Testis (tissue), 2 donors: Measurements from ENCODE around the gene CHST13.

Experiments
- CTCF ChIP-seq, 3 experiments: fragments of 450-650 bp in 2 of 3; fragments of 200-600 bp in 1 of 3; sonication (generic) in 1 of 3; IDR thresholded peaks; one replicate each; pipeline ENCODE4 v1.5.1; 2016 to 2019; ENCODE audit warnings: antibody characterized with exemption in 3 of 3, mild to moderate bottlenecking in 2 of 3, moderate library complexity in 1 of 3
- POLR2A ChIP-seq: fragments of 450-650 bp; IDR thresholded peaks from one replicate; pipeline ENCODE4 v1.6.1; 2017; ENCODE audit warnings: antibody characterized with exemption, mild to moderate bottlenecking, moderate library complexity

- no peak for TF ChIP-seq CTCF (IDR thresholded peaks at IDR 0.05)
- no peak for TF ChIP-seq POLR2A
These were observed 43.7 kb upstream of the CHST13 start for GRCh38 chr3:126480206-126480605.
